Activated CD4-positive, alpha-beta memory T cell treated with anti-CD3 and anti-CD28 coated beads for 36 hours (primary cell): Measurements from ENCODE around the gene CYB561D1. TPM values are rescaled to one million over a fixed set of nuclear protein-coding genes. Genes with fewer than 3 reads are reported as not detected.

Experiments used
- CTCF ChIA-PET: fragments of 350-600 bp; sonication (Branson Sonifier 250); formaldehyde crosslinking; loops from one replicate; lab custom pipeline; 2021; ENCODE audit warnings: antibody characterized with exemption, inconsistent platforms; lab: Charles Lee
- POLR2A ChIA-PET: fragments of 350-600 bp; sonication (Branson Sonifier 250); formaldehyde crosslinking; loops from one replicate; lab custom pipeline; 2021; ENCODE audit warnings: antibody characterized with exemption; lab: Charles Lee
- DNase-seq: peaks from one replicate; pipeline ENCODE4 v3.0.0-alpha.2; 2020
- H3K27ac Mint-ChIP-seq: one replicate; pipeline ENCODE4 v1.8.0; 2021; ENCODE audit warnings: mixed read lengths
- H3K27me3 Mint-ChIP-seq: one replicate; pipeline ENCODE4 v1.8.0; 2021; ENCODE audit warnings: mixed read lengths
- H3K36me3 Mint-ChIP-seq: one replicate; pipeline ENCODE4 v1.8.0; 2021; ENCODE audit warnings: mixed read lengths
- H3K4me1 Mint-ChIP-seq: one replicate; pipeline ENCODE4 v1.8.0; 2021; ENCODE audit warnings: low read depth, mixed read lengths
- H3K4me3 Mint-ChIP-seq: one replicate; pipeline ENCODE4 v1.8.0; 2021; ENCODE audit warnings: mild to moderate bottlenecking, mixed read lengths
- H3K9me3 Mint-ChIP-seq: one replicate; pipeline ENCODE4 v1.8.0; 2021; ENCODE audit warnings: mixed read lengths
- intact Hi-C: fragments of 100-400 bp; cut with micrococcal nuclease; formaldehyde crosslinking; loops from one replicate; pipeline ENCODE4 v1.15.1; 2023
- total RNA-seq, 2 experiments: library from RNA; stranded (reverse); gene quantifications; one replicate each; pipeline ENCODE4 v1.2.3, GENCODE V29; 2021

Gene CYB561D1
- total RNA-seq, 2 experiments from 2014 or later: 6.6 to 8.7 TPM

DNA sequence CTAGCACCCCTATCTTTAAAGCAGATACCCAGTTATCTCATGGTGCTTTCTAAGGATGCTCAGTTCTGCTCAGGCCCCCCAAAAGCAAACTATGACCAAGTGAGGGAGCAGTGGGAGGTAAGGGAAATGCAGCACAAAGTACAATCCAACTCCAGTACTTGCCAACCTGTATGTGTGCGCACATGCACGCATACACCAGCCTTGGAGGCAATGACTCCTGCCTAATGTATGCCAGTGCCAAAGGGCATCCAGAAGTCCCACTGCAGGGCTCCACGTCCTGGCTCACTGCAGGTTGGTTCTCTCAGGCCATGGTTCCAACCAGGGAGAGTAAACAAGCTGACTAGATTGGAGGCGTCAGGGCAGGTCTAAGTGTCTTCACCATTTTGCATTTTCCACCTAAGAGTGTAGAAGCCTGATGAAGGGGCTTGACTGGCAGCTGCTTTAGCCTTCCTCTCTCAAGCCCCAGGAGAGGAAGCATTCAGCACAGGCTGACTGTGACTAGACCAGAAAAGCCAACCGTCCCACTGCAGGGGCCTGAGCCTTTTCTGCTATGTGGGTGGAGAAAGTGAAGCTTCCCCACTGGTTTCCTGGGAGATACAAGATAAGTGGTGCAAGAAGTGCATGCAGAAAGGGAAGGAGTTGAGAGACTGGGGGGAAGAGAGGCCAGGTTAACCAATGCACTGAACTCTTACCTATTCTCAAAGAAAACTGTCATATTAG is 7.9 kb downstream of the CYB561D1 start:
- no peaks in the 10 kb centered on the region for H3K9me3 Mint-ChIP-seq
- ChIA-PET CTCF (interaction anchor here (1.6 to 31.5 kb wide), 6 partner anchors 0 to 138 kb away, joined by 4 to 1096 read pairs (median 223); partner anchors contain the start of genes AMIGO1, ATXN7L2, CYB561D1 and GPR61), POLR2A (interaction anchor here (2.8 kb wide), 1 partner anchor 17 kb away, joined by 11 read pairs; the partner anchor contains the start of gene ATXN7L2)
- peaks cover 88% of the 10 kb centered on the region for H3K4me1 Mint-ChIP-seq
- H3K36me3 Mint-ChIP-seq: peaks cover 4% of the 10 kb centered on the region
- intact Hi-C loops: loop anchor here (5.0 kb wide), 1 partner anchor 120 kb away; no protein-coding TSS in a partner anchor
- peak overlapping the region; percentile 70 for H3K27ac Mint-ChIP-seq
- no peaks in the 10 kb centered on the region for H3K27me3 Mint-ChIP-seq
- DNase-seq: no peak
- no peak overlapping the region for H3K4me3 Mint-ChIP-seq

GRCh38 chr1:109502364-109502851 is 8.5 kb downstream of the CYB561D1 start:
- POLR2A ChIA-PET: interaction anchor here (2.8 kb wide), 1 partner anchor 18 kb away, joined by 11 read pairs; the partner anchor contains the start of gene ATXN7L2
- Mint-ChIP-seq H3K27me3 (no peaks in the 10 kb centered on the region), H3K27ac (peak overlapping the region; percentile 78), H3K4me1 (peaks cover 90% of the 10 kb centered on the region), H3K36me3 (peaks cover 4% of the 10 kb centered on the region), H3K4me3 (peak overlapping the region; percentile 5), H3K9me3 (no peaks in the 10 kb centered on the region)
- DNase-seq: peak; percentile 55
- CTCF ChIA-PET: interaction anchor here (0.9 to 31.5 kb wide), 6 partner anchors 11 to 138 kb away, joined by 3 to 1096 read pairs (median 8); partner anchors contain the start of genes ATXN7L2, CYB561D1, GPR61 and PSMA5
- intact Hi-C loops: loop anchor here (5.0 kb wide), 1 partner anchor 120 kb away; no protein-coding TSS in a partner anchor

- Mint-ChIP-seq H3K27me3 (no peaks in the 10 kb centered on the region), H3K27ac (peak overlapping the region; percentile 67), H3K4me3 (no peak overlapping the region), H3K4me1 (peaks cover 90% of the 10 kb centered on the region), H3K9me3 (no peaks in the 10 kb centered on the region), H3K36me3 (peaks cover 4% of the 10 kb centered on the region)
- intact Hi-C loops: loop anchor here (5.0 kb wide), 1 partner anchor 118 kb away; no protein-coding TSS in a partner anchor
- POLR2A ChIA-PET: interaction anchor here (2.8 kb wide), 1 partner anchor 20 kb away, joined by 11 read pairs; the partner anchor contains the start of gene ATXN7L2
- no peak for DNase-seq
- CTCF ChIA-PET: interaction anchor here (1.0 to 31.5 kb wide), 4 partner anchors 13 to 127 kb away, joined by 3 to 1096 read pairs (median 223); partner anchors contain the start of genes ATXN7L2, CYB561D1, GPR61 and PSMA5
These were observed 10.0 kb downstream of the CYB561D1 start for GRCh38 chr1:109503935-109504334.

- H3K4me1 Mint-ChIP-seq: peaks cover 87% of the 10 kb centered on the region
- no peak overlapping the region for H3K4me3 Mint-ChIP-seq
- CTCF ChIA-PET: interaction anchor here (1.0 to 31.5 kb wide), 6 partner anchors 14 to 393 kb away, joined by 3 to 1096 read pairs (median 8); partner anchors contain the start of genes ATXN7L2, CYB561D1, GPR61 and PSMA5
- H3K27me3 Mint-ChIP-seq: no peaks in the 10 kb centered on the region
- intact Hi-C loops: loop anchor here (5.0 kb wide), 1 partner anchor 117 kb away; no protein-coding TSS in a partner anchor
- H3K9me3 Mint-ChIP-seq: no peaks in the 10 kb centered on the region
- H3K27ac Mint-ChIP-seq: peak overlapping the region; percentile 60
- POLR2A ChIA-PET: interaction anchor here (1.0 to 1.5 kb wide), 4 partner anchors 10 to 43 kb away, joined by 3 to 5 read pairs (median 4); partner anchors contain the start of genes ATXN7L2 and GNAI3
- DNase-seq: no peak
- H3K36me3 Mint-ChIP-seq: peaks cover 2% of the 10 kb centered on the region
These were observed 11.1 kb downstream of the CYB561D1 start for GRCh38 chr1:109504974-109505373.

- H3K36me3 Mint-ChIP-seq: no peaks in the 10 kb centered on the region
- peaks cover 63% of the 10 kb centered on the region for H3K4me1 Mint-ChIP-seq
- intact Hi-C loops: loop anchor here (2.0 kb wide), 1 partner anchor 23 kb away; no protein-coding TSS in a partner anchor
- ChIA-PET CTCF (interaction anchor here (0.5 to 31.5 kb wide), 6 partner anchors 17 to 1139 kb away, joined by 3 to 1096 read pairs (median 4); partner anchors contain the start of genes ATXN7L2, CYB561D1, GNAI3 and GPR61), POLR2A (interaction anchor here (0.6 to 3.6 kb wide), 3 partner anchors 10 to 39 kb away, joined by 3 to 15 read pairs (median 11); partner anchors contain the start of gene CYB561D1)
- H3K9me3 Mint-ChIP-seq: no peaks in the 10 kb centered on the region
- peak overlapping the region; percentile 82 for H3K4me3 Mint-ChIP-seq
- no peaks in the 10 kb centered on the region for H3K27me3 Mint-ChIP-seq
- no peak overlapping the region for H3K27ac Mint-ChIP-seq
- DNase-seq: no peak
These were observed 14.3 kb downstream of the CYB561D1 start for GRCh38 chr1:109508001-109508872.

- H3K27me3 Mint-ChIP-seq: no peaks in the 10 kb centered on the region
- no peak for DNase-seq
- H3K9me3 Mint-ChIP-seq: no peaks in the 10 kb centered on the region
- peaks cover 60% of the 10 kb centered on the region for H3K4me1 Mint-ChIP-seq
- peak overlapping the region; percentile 82 for H3K4me3 Mint-ChIP-seq
- H3K36me3 Mint-ChIP-seq: no peaks in the 10 kb centered on the region
- intact Hi-C loops: loop anchor here (2.0 kb wide), 1 partner anchor 24 kb away; no protein-coding TSS in a partner anchor
- ChIA-PET POLR2A (interaction anchor here (0.6 to 3.6 kb wide), 3 partner anchors 11 to 39 kb away, joined by 3 to 15 read pairs (median 11); partner anchors contain the start of gene CYB561D1), CTCF (interaction anchor here (1.4 to 31.5 kb wide), 4 partner anchors 18 to 41 kb away, joined by 3 to 1096 read pairs (median 221); partner anchors contain the start of genes ATXN7L2, CYB561D1, GNAI3 and GPR61)
- H3K27ac Mint-ChIP-seq: peak overlapping the region; percentile 36
These were observed 14.9 kb downstream of the CYB561D1 start for GRCh38 chr1:109508873-109509175.

DNA sequence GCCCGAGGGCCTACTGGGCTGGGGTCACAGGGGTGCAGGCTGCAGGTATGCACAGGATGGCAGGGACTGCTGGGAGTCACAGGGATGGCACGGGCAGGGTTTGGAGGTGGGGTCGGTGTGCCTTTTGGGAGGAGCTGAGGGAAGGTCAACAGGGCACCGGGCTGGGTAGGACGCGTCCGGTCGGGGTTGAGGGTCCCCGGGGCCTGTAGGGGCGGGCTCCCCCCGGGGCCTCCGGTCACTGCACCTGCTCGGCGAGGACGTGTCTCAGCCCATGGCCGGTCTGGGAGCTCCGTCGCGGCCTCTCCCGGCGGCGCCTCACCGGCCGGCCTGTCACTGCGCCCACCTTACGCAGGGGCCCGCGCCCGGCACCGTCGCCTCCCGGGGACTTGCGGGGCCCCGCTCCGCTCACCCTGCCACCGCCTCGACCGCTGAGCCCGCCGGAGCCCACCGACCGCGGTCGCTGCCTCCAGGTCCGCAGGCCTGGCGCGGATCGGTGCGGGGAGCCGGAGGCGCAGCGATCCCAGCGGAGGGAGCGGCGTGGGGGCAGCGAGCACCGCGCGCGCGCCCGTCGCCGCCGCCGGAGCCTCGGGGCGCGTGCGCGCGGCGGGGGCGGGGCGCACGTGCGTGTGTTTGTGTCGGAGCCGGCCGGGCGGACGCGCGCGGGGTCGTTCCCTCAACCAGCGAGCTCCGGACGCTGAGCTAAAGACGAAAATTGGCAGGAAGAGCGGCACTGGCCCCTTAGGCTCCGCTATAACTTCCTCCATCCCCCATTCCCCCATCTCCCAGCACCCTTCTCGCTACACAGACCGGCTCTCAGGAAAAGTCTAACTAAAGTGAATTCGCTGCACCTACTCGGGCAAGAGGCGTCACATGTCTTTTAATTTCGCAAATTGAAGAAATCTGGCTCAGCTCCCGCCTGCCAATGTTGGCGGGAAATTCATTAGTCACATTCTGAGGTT is 15.6 kb downstream of the CYB561D1 start, which contains the start of gene AMIGO1:
Gene AMIGO1, minus strand, starts transcription at position 552 of the 959 bp plus-strand sequence. CDS start 815 bp downstream, outside the sequence.
- Mint-ChIP-seq H3K4me1 (peaks cover 55% of the 10 kb centered on the region), H3K4me3 (peak within 1 kb of the TSS; percentile 82), H3K27me3 (no peaks in the 10 kb centered on the region), H3K36me3 (no peaks in the 10 kb centered on the region), H3K9me3 (no peaks in the 10 kb centered on the region), H3K27ac (peak within 1 kb of the TSS; percentile 67)
- ChIA-PET CTCF (interaction anchor here (1.0 to 31.5 kb wide), 9 partner anchors 11 to 226 kb away, joined by 3 to 1096 read pairs (median 5); partner anchors contain the start of genes ATXN7L2, CYB561D1, GNAI3 and GPR61), POLR2A (interaction anchor here (0.9 to 3.6 kb wide), 3 partner anchors 12 to 39 kb away, joined by 3 to 15 read pairs (median 11); partner anchors contain the start of genes CYB561D1 and GNAI3)
- DNase-seq: peak; percentile 67
- intact Hi-C loops: loop anchor here (2.0 kb wide), 1 partner anchor 25 kb away; no protein-coding TSS in a partner anchor

DNA sequence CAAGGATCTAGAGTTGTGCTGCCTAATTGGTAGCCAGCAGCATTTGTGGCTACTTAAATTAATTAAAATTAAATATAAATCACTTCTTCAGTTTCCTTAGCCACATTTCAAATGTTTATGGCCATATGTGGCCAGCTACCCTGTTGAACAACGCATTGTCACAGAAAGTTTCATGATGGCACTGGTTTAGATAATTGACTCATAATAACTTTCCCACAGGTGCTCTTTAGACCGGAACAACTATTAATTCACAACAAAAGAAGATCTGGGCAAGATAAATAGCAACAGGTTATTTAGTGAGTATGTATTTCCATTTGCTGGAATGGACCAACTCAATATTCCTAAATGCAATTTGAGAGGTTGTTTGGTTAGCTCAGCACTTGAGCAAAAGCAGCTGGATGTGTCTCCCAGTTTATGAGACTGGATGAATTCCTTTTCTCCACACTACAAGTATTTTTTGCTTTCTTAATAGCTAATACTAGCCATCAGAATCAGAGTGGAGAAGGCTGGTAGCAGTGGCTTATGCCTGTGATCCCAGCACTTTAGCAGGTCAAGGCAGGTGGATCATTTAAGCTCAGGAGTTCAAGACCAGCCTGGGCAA is 19.3 kb downstream of the CYB561D1 start:
- intact Hi-C loops: no loop called here
- Mint-ChIP-seq H3K4me3 (no peak overlapping the region), H3K4me1 (peaks cover 22% of the 10 kb centered on the region), H3K9me3 (no peaks in the 10 kb centered on the region), H3K27me3 (no peaks in the 10 kb centered on the region), H3K36me3 (no peaks in the 10 kb centered on the region), H3K27ac (no peak overlapping the region)
- CTCF ChIA-PET: interaction anchor here (1.2 to 24.2 kb wide), 3 partner anchors 10 to 22 kb away, joined by 6 to 437 read pairs (median 13); partner anchors contain the start of genes ATXN7L2 and CYB561D1
- no peak for DNase-seq
- POLR2A ChIA-PET: interaction anchor here (0.7 kb wide), 1 partner anchor 156 kb away, joined by 3 read pairs; no protein-coding TSS in a partner anchor

DNA sequence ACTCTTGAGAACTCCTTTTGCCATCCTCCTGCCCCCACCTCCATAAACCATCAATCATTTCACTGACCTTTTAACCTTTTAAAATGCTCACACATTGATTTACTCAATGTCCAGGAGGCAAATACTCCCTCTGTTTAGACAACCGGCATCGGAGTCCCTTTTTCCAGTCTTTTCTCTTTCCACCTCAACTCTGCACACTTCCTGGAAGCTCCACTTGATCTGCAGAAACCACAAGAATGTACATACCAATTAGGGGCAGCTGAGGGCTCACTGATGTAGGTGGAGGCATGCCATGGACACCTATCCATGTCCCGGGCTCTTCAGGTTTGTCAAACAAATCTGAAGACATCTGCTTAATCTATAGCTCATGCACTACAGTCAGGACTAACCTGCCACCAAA is 21.0 kb downstream of the CYB561D1 start:
- ChIA-PET POLR2A (no interaction called here), CTCF (interaction anchor here (0.6 to 4.1 kb wide), 7 partner anchors 12 to 308 kb away, joined by 3 to 26 read pairs (median 5); partner anchors contain the start of gene CYB561D1)
- Mint-ChIP-seq H3K4me3 (no peak overlapping the region), H3K4me1 (peaks cover 11% of the 10 kb centered on the region), H3K27me3 (no peaks in the 10 kb centered on the region), H3K36me3 (no peaks in the 10 kb centered on the region), H3K27ac (no peak overlapping the region), H3K9me3 (no peaks in the 10 kb centered on the region)
- intact Hi-C loops: no loop called here
- DNase-seq: no peak
